ENCODE data around the gene SEL1L.
A peak's percentile ranks its signal among the peaks of the same experiment; 100 is the strongest.
"Not testable (repeated sequence)": the region's sequence is repeated elsewhere in the genome, so short reads cannot be mapped to it uniquely, and the experiment has no call there.

The SEL1L gene

GRCh38 chr14:81523616-81524015, 10.0 kb downstream of the SEL1L start:
- peaks cover 13 to 28% of the 10 kb centered on the region in 2 donors for H3K36me3 ChIP-seq (ENCODE audit: control insufficient read depth in 1 of 2, insufficient read depth in 2 of 2, low read length in 2 of 2)
- peaks cover 11 to 19% of the 10 kb centered on the region in 2 donors for H3K4me1 ChIP-seq (ENCODE audit: control insufficient read depth in 1 of 2, insufficient read depth in 2 of 2, low read length in 2 of 2)
- no peaks in the 10 kb centered on the region for H3K27me3 ChIP-seq (ENCODE audit: low read depth, low read length)
- no peak overlapping the region for H3K27ac ChIP-seq (ENCODE audit: low read length)
- H3K4me3 ChIP-seq (ENCODE audit: low read depth in 1 of 2, low read length in 2 of 2) = no peak overlapping the region
- no peaks in the 10 kb centered on the region for H3K9me3 ChIP-seq (ENCODE audit: control insufficient read depth in 1 of 2, low read length in 2 of 2)

DNA sequence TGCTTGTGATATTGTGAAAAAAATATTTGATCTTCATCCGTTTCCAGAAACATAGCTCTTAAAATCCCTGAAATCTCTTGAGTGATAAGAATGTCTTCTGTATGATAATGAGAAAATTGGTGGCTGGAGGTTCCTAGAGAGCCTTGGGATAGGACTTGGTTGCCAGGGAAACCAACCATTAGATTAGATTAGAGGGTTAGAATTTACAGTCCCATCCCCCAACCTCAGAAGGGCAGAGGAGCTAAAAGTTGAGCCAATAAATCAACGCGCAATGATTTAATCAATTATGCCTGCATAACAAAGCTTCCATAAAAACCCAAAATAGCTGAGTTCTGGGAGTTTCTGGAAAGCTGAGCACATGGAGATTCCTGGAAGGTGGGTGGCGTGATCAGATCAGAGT, 10.6 kb downstream of the SEL1L start:
- H3K4me1 ChIP-seq (ENCODE audit: control insufficient read depth in 1 of 2, insufficient read depth in 2 of 2, low read length in 2 of 2) = peaks cover 11 to 19% of the 10 kb centered on the region in 2 donors
- H3K36me3 ChIP-seq (ENCODE audit: control insufficient read depth in 1 of 2, insufficient read depth in 2 of 2, low read length in 2 of 2) = peaks cover 13 to 28% of the 10 kb centered on the region in 2 donors
- no peaks in the 10 kb centered on the region for H3K9me3 ChIP-seq (ENCODE audit: control insufficient read depth in 1 of 2, low read length in 2 of 2)
- no peak overlapping the region for H3K27ac ChIP-seq (ENCODE audit: low read length)
- H3K27me3 ChIP-seq (ENCODE audit: low read depth, low read length) = no peaks in the 10 kb centered on the region
- no peak overlapping the region for H3K4me3 ChIP-seq (ENCODE audit: low read depth in 1 of 2, low read length in 2 of 2)

- Histone ChIP-seq H3K4me1 (ENCODE audit: control insufficient read depth in 1 of 2, insufficient read depth in 2 of 2, low read length in 2 of 2) (peaks cover 22 to 34% of the 10 kb centered on the region in 2 donors), H3K27ac (ENCODE audit: low read length) (no peak overlapping the region), H3K4me3 (ENCODE audit: low read depth in 1 of 2, low read length in 2 of 2) (no peak overlapping the region), H3K36me3 (ENCODE audit: control insufficient read depth in 1 of 2, insufficient read depth in 2 of 2, low read length in 2 of 2) (peaks cover 13 to 28% of the 10 kb centered on the region in 2 donors), H3K27me3 (ENCODE audit: low read depth, low read length) (no peaks in the 10 kb centered on the region), H3K9me3 (ENCODE audit: control insufficient read depth in 1 of 2, low read length in 2 of 2) (no peaks in the 10 kb centered on the region)
These were observed 12.3 kb downstream of the SEL1L start for GRCh38 chr14:81521356-81521755.

DNA sequence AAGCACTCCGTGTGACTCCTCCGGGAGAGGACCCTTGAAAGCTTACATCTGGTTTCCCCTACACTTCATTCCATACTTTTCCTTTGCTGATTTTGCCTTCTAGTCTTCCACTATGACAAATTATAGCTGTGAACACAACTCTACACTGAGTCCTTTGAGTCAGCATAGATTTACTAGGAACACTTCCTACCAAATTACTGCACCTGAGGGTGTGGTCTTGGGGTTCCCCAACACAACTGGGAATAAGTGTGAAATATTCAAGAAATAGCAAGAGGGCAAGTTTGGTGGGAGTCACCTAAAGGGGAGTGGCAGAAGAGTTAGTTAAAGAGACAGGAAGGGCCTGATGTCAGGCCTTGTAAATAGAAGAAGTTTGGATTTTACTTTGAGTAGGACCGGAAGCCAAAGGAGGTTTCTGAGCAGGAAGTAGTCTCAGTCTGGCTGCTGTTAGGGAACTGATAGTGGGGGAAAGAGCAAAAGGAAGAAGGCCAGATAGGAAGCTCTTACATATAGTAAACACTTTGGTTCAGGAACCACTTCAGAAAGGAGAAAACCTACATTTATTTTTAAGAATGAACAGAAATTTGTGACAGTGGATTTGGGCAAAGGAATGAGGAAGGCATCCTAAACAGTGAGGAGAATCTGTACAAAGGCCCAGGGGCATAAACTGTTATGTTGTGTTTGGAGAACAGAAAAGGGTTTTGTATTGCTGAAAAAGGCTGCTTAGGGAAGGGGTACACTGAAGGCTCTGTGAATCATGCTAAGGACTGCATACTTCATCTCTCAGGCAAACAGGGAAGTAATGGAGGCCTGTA, 14.2 kb downstream of the SEL1L start:
- Histone ChIP-seq H3K4me3 (ENCODE audit: low read depth in 1 of 2, low read length in 2 of 2) (no peak overlapping the region), H3K4me1 (ENCODE audit: control insufficient read depth in 1 of 2, insufficient read depth in 2 of 2, low read length in 2 of 2) (peaks cover 22 to 34% of the 10 kb centered on the region in 2 donors), H3K27ac (ENCODE audit: low read length) (peak overlapping the region; percentile 88), H3K36me3 (ENCODE audit: control insufficient read depth in 1 of 2, insufficient read depth in 2 of 2, low read length in 2 of 2) (peaks cover 5 to 21% of the 10 kb centered on the region in 2 donors), H3K27me3 (ENCODE audit: low read depth, low read length) (no peaks in the 10 kb centered on the region), H3K9me3 (ENCODE audit: control insufficient read depth in 1 of 2, low read length in 2 of 2) (no peaks in the 10 kb centered on the region)

GRCh38 chr14:81517798-81518398, 15.8 kb downstream of the SEL1L start:
- Histone ChIP-seq H3K4me3 (ENCODE audit: low read depth in 1 of 2, low read length in 2 of 2) (no peak overlapping the region), H3K9me3 (ENCODE audit: control insufficient read depth in 1 of 2, low read length in 2 of 2) (no peaks in the 10 kb centered on the region), H3K36me3 (ENCODE audit: control insufficient read depth in 1 of 2, insufficient read depth in 2 of 2, low read length in 2 of 2) (peaks cover 8 to 20% of the 10 kb centered on the region in 2 donors), H3K27me3 (ENCODE audit: low read depth, low read length) (no peaks in the 10 kb centered on the region), H3K27ac (ENCODE audit: low read length) (peak overlapping the region; percentile 86), H3K4me1 (ENCODE audit: control insufficient read depth in 1 of 2, insufficient read depth in 2 of 2, low read length in 2 of 2) (peaks cover 22 to 34% of the 10 kb centered on the region in 2 donors)

- Histone ChIP-seq H3K27ac (ENCODE audit: low read length) (peak overlapping the region; percentile 86), H3K9me3 (ENCODE audit: control insufficient read depth in 1 of 2, low read length in 2 of 2) (no peaks in the 10 kb centered on the region), H3K4me1 (ENCODE audit: control insufficient read depth in 1 of 2, insufficient read depth in 2 of 2, low read length in 2 of 2) (peaks cover 22 to 34% of the 10 kb centered on the region in 2 donors), H3K4me3 (ENCODE audit: low read depth in 1 of 2, low read length in 2 of 2) (peak overlapping the region in 1 of 2 donors; percentile 3), H3K36me3 (ENCODE audit: control insufficient read depth in 1 of 2, insufficient read depth in 2 of 2, low read length in 2 of 2) (peaks cover 8 to 14% of the 10 kb centered on the region in 2 donors), H3K27me3 (ENCODE audit: low read depth, low read length) (no peaks in the 10 kb centered on the region)
These were observed 16.5 kb downstream of the SEL1L start for GRCh38 chr14:81516986-81517797.

GRCh38 chr14:81515927-81516326, 17.7 kb downstream of the SEL1L start:
- H3K4me1 ChIP-seq (ENCODE audit: control insufficient read depth in 1 of 2, insufficient read depth in 2 of 2, low read length in 2 of 2) = peaks cover 22 to 43% of the 10 kb centered on the region in 2 donors
- H3K27me3 ChIP-seq (ENCODE audit: low read depth, low read length); H3K4me3 ChIP-seq (ENCODE audit: low read depth in 1 of 2, low read length in 2 of 2); H3K9me3 ChIP-seq (ENCODE audit: control insufficient read depth in 1 of 2, low read length in 2 of 2); H3K27ac ChIP-seq (ENCODE audit: low read length); H3K36me3 ChIP-seq (ENCODE audit: control insufficient read depth in 1 of 2, insufficient read depth in 2 of 2, low read length in 2 of 2): not testable (repeated sequence)

DNA sequence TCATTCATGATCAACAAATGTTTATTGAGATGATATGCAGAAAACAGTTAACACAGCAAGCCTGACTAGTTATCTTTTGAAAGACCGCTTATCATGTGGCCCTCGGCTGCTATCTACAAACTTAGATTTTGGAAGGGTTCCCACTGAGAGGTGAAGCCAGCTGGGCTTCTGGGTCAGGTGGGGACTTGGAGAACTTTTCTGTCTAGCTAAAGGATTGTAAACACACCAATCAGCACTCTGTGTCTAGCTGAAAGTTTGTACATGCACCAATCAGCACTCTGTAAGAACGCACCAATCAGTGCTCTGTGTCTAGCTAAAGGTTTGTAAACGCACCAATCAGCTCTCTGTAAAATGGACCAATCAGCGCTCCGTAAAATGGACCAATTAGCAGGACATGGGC, 20.8 kb downstream of the SEL1L start:
- not testable (repeated sequence) for H3K9me3 ChIP-seq (ENCODE audit: control insufficient read depth in 1 of 2, low read length in 2 of 2); H3K4me3 ChIP-seq (ENCODE audit: low read depth in 1 of 2, low read length in 2 of 2); H3K36me3 ChIP-seq (ENCODE audit: control insufficient read depth in 1 of 2, insufficient read depth in 2 of 2, low read length in 2 of 2); H3K27ac ChIP-seq (ENCODE audit: low read length); H3K27me3 ChIP-seq (ENCODE audit: low read depth, low read length)
- H3K4me1 ChIP-seq (ENCODE audit: control insufficient read depth in 1 of 2, insufficient read depth in 2 of 2, low read length in 2 of 2) = peaks cover 12 to 39% of the 10 kb centered on the region in 2 donors

DNA sequence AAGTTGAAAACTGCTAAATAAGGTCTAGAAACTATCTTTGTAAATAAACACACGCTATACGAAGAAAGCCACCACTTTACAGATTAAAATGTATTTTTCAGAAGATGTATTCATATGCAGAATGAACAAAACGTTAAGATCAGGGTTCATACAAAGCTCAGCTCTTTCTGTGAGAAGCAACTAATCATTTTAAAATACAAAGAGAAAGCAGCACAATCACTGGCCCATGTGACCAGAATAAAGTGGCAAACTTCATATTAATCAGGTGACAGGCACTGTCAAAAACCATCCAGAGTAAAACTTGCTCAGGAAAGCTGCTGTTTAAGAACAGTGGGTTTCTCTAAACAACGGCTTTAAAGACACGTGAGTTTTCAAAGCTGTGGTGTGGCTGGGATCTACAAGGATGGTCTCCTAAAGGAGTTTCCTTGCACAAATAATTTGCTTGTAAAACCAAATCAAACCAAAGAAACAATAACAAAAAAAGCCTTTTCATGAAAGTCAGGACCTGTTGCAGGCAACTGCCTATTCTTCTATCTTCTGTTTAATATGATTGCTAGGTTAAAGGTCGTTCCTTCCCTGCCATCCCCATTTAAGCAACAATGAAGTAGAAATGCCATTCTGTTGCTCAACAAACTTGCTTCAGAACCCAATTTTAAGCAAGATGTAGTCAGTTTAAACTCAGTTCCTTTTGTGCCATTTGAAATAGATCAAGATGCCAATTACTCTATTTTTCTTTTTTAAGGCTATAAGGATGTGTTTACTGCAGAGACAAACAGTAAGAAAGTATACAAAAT, 22.3 kb downstream of the SEL1L start:
- Histone ChIP-seq H3K27me3 (ENCODE audit: low read depth, low read length) (no peaks in the 10 kb centered on the region), H3K36me3 (ENCODE audit: control insufficient read depth in 1 of 2, insufficient read depth in 2 of 2, low read length in 2 of 2) (peaks cover 4 to 16% of the 10 kb centered on the region in 2 donors), H3K4me3 (ENCODE audit: low read depth in 1 of 2, low read length in 2 of 2) (no peak overlapping the region), H3K9me3 (ENCODE audit: control insufficient read depth in 1 of 2, low read length in 2 of 2) (no peaks in the 10 kb centered on the region), H3K27ac (ENCODE audit: low read length) (no peak overlapping the region), H3K4me1 (ENCODE audit: control insufficient read depth in 1 of 2, insufficient read depth in 2 of 2, low read length in 2 of 2) (peaks cover 0 to 25% of the 10 kb centered on the region in 2 donors)

DNA sequence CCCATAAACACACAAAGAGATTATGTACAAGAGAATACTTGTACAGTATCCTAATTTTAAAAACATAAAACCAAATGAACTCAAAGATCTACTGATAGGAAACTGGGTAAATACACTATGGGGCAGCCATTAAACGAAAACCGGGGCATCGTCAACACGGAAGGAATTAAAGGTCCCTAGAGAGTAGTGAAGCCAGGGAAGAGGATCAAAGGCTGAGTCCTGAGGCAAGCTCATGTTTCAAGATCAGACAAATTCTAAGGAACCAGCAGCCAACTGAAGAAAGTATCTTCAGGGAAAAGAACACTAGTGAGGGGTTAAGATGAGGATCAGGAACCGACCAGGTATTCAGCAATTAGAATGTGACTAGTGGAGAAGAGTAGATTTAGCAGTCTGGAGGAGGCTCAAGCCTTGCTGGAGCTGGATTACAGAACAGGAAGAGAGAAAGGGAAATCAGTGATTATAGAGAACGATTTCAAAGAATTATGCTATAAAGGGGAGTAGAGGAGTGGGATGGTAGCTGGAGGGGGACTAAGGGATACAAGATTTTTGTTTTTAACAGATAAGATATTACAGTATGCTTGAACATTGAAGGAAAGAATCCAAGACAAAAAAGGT, 23.7 kb downstream of the SEL1L start:
- Histone ChIP-seq H3K4me3 (ENCODE audit: low read depth in 1 of 2, low read length in 2 of 2) (no peak overlapping the region), H3K27ac (ENCODE audit: low read length) (no peak overlapping the region), H3K36me3 (ENCODE audit: control insufficient read depth in 1 of 2, insufficient read depth in 2 of 2, low read length in 2 of 2) (peaks cover 15 to 26% of the 10 kb centered on the region in 2 donors)

More for the DNA sequence above, 23.7 kb downstream of the SEL1L start:
- no peaks in the 10 kb centered on the region for H3K9me3 ChIP-seq (ENCODE audit: control insufficient read depth in 1 of 2, low read length in 2 of 2)
- peaks cover 0 to 25% of the 10 kb centered on the region in 2 donors for H3K4me1 ChIP-seq (ENCODE audit: control insufficient read depth in 1 of 2, insufficient read depth in 2 of 2, low read length in 2 of 2)
- H3K27me3 ChIP-seq (ENCODE audit: low read depth, low read length) = no peaks in the 10 kb centered on the region

All from muscle layer of duodenum (tissue), 2 donors.